AG10803 (cell line): ENCODE measurements around the gene SPC25.

ENCODE experiments used
- DNase-seq: peaks from one replicate; pipeline ENCODE4 v3.0.0; 2010; ENCODE audit warnings: low read depth
- H3K4me3 ChIP-seq: 2 replicates; pipeline ENCODE4 v1.5.1; 2011; ENCODE audit warnings: mild to moderate bottlenecking, low read length, control low read depth
- TF ChIP-seq, protein P1 (sequence below): conservative IDR thresholded peaks from 2 replicates; pipeline ENCODE4 v1.5.1; 2011; ENCODE audit warnings: mild to moderate bottlenecking, low read length, control low read depth, inconsistent platforms

SPC25 gene

DNA sequence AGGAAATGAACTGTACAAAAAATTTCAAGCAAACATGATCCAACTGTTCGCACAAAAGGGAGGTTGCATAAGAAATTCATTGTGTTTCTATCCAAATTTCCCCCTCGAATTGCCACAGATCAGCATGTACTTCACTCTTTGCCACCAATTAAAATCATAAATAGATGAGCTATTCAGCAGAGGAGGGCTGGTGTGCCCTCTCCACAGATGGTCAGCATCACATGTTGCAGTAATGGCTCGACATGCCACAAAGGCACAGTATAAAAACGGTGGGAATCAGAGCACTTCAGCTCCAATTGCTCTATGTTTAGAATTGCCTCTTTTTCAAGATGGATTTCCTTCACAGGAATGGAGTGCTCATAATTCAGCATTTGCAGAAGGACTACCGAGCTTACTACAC lies 10.8 kb upstream of the SPC25 start, which contains the start of gene G6PC2:
G6PC2 (plus strand) TSS at position 289 of the 400 bp plus-strand sequence; CDS start at position 330, 41 bp downstream.
- TF ChIP-seq, protein P1, sequence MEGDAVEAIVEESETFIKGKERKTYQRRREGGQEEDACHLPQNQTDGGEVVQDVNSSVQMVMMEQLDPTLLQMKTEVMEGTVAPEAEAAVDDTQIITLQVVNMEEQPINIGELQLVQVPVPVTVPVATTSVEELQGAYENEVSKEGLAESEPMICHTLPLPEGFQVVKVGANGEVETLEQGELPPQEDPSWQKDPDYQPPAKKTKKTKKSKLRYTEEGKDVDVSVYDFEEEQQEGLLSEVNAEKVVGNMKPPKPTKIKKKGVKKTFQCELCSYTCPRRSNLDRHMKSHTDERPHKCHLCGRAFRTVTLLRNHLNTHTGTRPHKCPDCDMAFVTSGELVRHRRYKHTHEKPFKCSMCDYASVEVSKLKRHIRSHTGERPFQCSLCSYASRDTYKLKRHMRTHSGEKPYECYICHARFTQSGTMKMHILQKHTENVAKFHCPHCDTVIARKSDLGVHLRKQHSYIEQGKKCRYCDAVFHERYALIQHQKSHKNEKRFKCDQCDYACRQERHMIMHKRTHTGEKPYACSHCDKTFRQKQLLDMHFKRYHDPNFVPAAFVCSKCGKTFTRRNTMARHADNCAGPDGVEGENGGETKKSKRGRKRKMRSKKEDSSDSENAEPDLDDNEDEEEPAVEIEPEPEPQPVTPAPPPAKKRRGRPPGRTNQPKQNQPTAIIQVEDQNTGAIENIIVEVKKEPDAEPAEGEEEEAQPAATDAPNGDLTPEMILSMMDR: no peak
- no peak within 1 kb of the TSS for H3K4me3 ChIP-seq
- DNase-seq: no peak

- no peak overlapping the region for H3K4me3 ChIP-seq
- no peak for DNase-seq
Observed at GRCh38 chr2:168897449-168897848, 7.2 kb upstream of the SPC25 start.

GRCh38 chr2:168896783-168897182 lies 6.6 kb upstream of the SPC25 start:
- TF ChIP-seq, protein P1: no peak
- H3K4me3 ChIP-seq: no peak overlapping the region
- no peak for DNase-seq

More at GRCh38 chr2:168897449-168897848, 7.2 kb upstream of the SPC25 start:
- TF ChIP-seq, protein P1: no peak

DNA sequence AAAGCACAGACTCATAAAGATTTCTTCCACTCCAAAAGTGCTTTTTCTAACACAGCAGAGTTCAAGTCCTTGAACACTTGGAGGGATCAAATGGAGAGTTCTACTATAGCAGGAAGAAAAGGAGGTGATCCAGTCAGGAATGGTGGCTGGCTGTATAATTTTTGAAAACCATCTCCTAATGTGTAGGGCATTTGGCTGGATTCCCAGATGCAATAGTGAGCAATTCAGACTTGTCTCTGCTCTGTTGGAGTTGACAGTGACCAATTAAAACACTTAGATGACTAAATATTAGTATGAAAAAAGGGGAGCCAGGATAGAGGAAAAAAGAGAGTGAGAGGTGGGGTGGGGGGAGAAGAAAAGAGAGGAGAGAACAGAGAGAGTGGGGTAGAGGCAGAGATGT lies 5.5 kb upstream of the SPC25 start:
- no peak overlapping the region for H3K4me3 ChIP-seq
- DNase-seq: no peak
- TF ChIP-seq, protein P1: no peak

DNA sequence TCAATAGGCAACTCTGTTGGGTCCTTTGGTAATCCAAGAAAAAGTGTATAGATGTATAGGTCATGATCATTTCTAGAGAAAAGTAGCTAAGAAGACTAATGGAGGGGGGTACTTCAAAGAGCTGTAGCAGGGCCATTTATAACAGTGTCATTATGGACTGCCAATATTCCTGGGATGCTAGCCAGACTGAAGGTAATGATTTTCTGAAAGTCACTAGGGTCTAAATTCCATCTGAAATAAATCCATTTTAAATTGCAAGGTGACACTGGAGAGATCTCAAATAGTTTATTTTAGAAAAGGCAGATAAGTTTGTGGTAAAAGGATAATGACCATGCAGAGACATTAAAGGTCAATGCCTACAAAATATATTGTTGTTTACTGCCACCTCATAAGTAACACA lies 4.5 kb upstream of the SPC25 start:
- no peak overlapping the region for H3K4me3 ChIP-seq
- no peak for DNase-seq
- TF ChIP-seq, protein P1: no peak

DNA sequence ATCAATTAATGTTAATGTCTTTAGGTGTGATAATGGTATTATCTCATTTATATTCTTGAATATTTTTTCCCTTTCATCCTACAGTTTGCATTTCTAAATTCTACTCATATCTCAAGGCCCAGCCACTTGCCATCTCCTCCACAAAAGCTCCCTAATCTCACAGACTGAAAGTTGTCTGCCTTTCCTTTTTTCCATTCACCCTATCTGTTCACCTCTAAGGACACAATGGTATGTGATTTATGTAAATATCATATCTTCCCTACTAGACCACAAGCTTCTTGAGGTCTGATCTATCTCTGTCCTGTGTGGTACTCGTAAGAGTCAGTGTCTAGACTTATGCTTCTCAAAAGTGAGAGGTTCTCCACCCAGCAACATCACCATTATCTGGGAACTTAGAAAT lies 3.9 kb upstream of the SPC25 start:
- TF ChIP-seq, protein P1: no peak
- H3K4me3 ChIP-seq: no peak overlapping the region
- DNase-seq: no peak

GRCh38 chr2:168892327-168892726 lies 2.1 kb upstream of the SPC25 start:
- TF ChIP-seq, protein P1: no peak
- no peak for DNase-seq
- no peak overlapping the region for H3K4me3 ChIP-seq
